Stomach (tissue), 4 donors: Measurements from ENCODE around the gene KLHL29.

Source experiments
- EP300 ChIP-seq: sonication (generic); formaldehyde crosslinking; IDR thresholded peaks from one replicate; pipeline ENCODE4 v1.6.1; 2017; ENCODE audit warnings: antibody characterized with exemption
- TF ChIP-seq, protein P1 (sequence below), 7 experiments: fragments of 450-650 bp in 4 of 7; fragments of 200-600 bp in 3 of 7; sonication (generic) in 3 of 7; IDR thresholded peaks; one replicate each; pipeline ENCODE4 v1.5.1; 2016 to 2019; ENCODE audit warnings: antibody characterized with exemption in 7 of 7, control low read depth in 2 of 7, mild to moderate bottlenecking in 1 of 7

DNA sequence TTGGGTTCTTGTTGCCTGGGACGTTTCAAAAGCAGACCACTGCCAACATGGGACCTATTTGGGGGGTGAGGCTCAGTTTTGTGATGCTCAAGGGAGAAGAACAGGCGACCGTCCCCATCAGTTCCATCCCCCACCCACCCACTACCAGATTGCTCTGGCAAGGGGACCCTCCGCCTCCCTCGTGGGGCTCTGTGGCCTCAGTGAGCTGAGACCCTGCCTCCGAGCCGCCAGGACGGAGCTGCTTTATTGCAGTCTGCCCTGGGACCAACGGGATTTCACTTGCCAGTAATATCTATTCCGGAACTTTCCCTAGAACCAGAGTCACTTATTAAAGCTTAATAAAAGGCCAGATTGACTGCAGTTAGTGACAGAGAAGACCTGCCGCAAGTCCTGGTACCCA is 146.3 kb downstream of the KLHL29 start:
- TF ChIP-seq, protein P1, sequence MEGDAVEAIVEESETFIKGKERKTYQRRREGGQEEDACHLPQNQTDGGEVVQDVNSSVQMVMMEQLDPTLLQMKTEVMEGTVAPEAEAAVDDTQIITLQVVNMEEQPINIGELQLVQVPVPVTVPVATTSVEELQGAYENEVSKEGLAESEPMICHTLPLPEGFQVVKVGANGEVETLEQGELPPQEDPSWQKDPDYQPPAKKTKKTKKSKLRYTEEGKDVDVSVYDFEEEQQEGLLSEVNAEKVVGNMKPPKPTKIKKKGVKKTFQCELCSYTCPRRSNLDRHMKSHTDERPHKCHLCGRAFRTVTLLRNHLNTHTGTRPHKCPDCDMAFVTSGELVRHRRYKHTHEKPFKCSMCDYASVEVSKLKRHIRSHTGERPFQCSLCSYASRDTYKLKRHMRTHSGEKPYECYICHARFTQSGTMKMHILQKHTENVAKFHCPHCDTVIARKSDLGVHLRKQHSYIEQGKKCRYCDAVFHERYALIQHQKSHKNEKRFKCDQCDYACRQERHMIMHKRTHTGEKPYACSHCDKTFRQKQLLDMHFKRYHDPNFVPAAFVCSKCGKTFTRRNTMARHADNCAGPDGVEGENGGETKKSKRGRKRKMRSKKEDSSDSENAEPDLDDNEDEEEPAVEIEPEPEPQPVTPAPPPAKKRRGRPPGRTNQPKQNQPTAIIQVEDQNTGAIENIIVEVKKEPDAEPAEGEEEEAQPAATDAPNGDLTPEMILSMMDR (IDR thresholded peaks at IDR 0.05): no peak
- TF ChIP-seq EP300: no peak
